K562 (cell line): ENCODE results near the gene MLANA. TPM values are rescaled to one million over a fixed set of nuclear protein-coding genes. Genes with fewer than 3 reads are reported as not detected.

ENCODE experiments used
- ATAC-seq: fragments of 200-7000 bp; cut with Tn5 transposase; 3 replicates; pipeline ENCODE4 v1.9.1; 2020; ENCODE audit warnings: moderate library complexity
- BruUV-seq: library from RNA; stranded (reverse); fragments of 400-500 nt; replicated peaks from 2 replicates; lab custom pipeline; 2021; lab: Mats Ljungman, UMichigan
- CTCF ChIA-PET: fragments of 300-600 bp; formaldehyde crosslinking; extraction: SDS; loops from one replicate; lab custom pipeline; 2021; ENCODE audit warnings: low intra/inter-chr PET ratio; lab: Yijun Ruan, JAX
- POLR2A ChIA-PET: fragments of 300-600, 350-650 bp; sonication (Branson Sonifier 250); formaldehyde crosslinking; extraction: SDS; loops from one replicate; lab custom pipeline; 2021; ENCODE audit warnings: antibody characterized with exemption, inconsistent platforms; lab: Yijun Ruan, JAX
- DNase-seq, 4 experiments: peaks; one replicate each; pipeline versions ENCODE4 v3.0.0 to v3.0.0-alpha.2; 2011 to 2018; ENCODE audit warnings: low spot score in 3 of 4, mixed read lengths in 3 of 4; ENCODE audit errors: extremely low read depth in 1 of 4
- FAIRE-seq: peaks from 2 replicates; lab custom pipeline; 2011; peaks lifted over from hg19 to GRCh38; lab: Jason Lieb, UNC
- H2AFZ ChIP-seq: 2 replicates; pipeline ENCODE4 v1.6.0; 2011; ENCODE audit warnings: low read depth, low read length, control low read depth, inconsistent platforms
- H3K27ac ChIP-seq: fragments of 200-600 bp; 3 replicates; pipeline ENCODE4 v1.8.0; 2011; ENCODE audit warnings: low read depth, mild to moderate bottlenecking, control low read depth, inconsistent platforms, low read length, moderate library complexity, mixed read lengths; ENCODE audit errors: extremely low read depth
- H3K27me3 ChIP-seq, 2 experiments: fragments of 300-600 bp in 1 of 2; 2 replicates in 1 of 2; 3 replicates in 1 of 2; pipeline versions ENCODE4 v1.6.0 to v1.8.0; 2011; ENCODE audit warnings: inconsistent platforms in 2 of 2, low read length in 2 of 2, mild to moderate bottlenecking in 1 of 2, mixed read lengths in 1 of 2, moderate library complexity in 1 of 2; ENCODE audit not compliant: control insufficient read depth in 2 of 2, insufficient read depth in 2 of 2
- H3K36me3 ChIP-seq: fragments of 300-600 bp; 3 replicates; pipeline ENCODE4 v1.8.0; 2011; ENCODE audit warnings: mild to moderate bottlenecking, low read length, inconsistent platforms; ENCODE audit not compliant: control insufficient read depth, insufficient read depth
- H3K4me1 ChIP-seq, 2 experiments: fragments of 200-600 bp in 1 of 2; replicated peaks in 1 of 2; 2 replicates in 1 of 2; 3 replicates in 1 of 2; pipeline versions ENCODE4 v1.5.1 to v1.8.0; 2011; ENCODE audit warnings: inconsistent platforms in 2 of 2, low read length in 2 of 2, mild to moderate bottlenecking in 1 of 2, mixed read lengths in 1 of 2, moderate library complexity in 1 of 2; ENCODE audit not compliant: control insufficient read depth in 2 of 2, insufficient read depth in 2 of 2
- H3K4me2 ChIP-seq: 2 replicates; pipeline ENCODE4 v1.6.1; 2011; ENCODE audit warnings: low read length, control low read depth, inconsistent platforms, mixed read lengths; ENCODE audit not compliant: insufficient read depth
- H3K4me3 ChIP-seq: fragments of 200-600 bp; sonication (generic), shearing (Covaris generic); 2 replicates; pipeline ENCODE4 v1.5.1; 2016; ENCODE audit warnings: control low read depth, inconsistent platforms
- H3K79me2 ChIP-seq: fragments of 200-600 bp; 3 replicates; pipeline ENCODE4 v1.8.0; 2011; ENCODE audit warnings: low read length, inconsistent platforms; ENCODE audit not compliant: control insufficient read depth, insufficient read depth
- H3K9ac ChIP-seq, 2 experiments: 2 replicates each; pipeline versions ENCODE4 v1.6.0 to v1.6.1; 2011; ENCODE audit warnings: low read depth in 2 of 2, low read length in 2 of 2, control low read depth in 1 of 2, inconsistent platforms in 1 of 2, mild to moderate bottlenecking in 1 of 2, mixed read lengths in 1 of 2; ENCODE audit not compliant: insufficient read depth in 1 of 2
- H3K9me1 ChIP-seq: one replicate; pipeline ENCODE4 v1.6.0; 2011; ENCODE audit warnings: inconsistent platforms, mild to moderate bottlenecking, low read length, moderate library complexity; ENCODE audit not compliant: control insufficient read depth, insufficient read depth
- H3K9me3 ChIP-seq: replicated peaks from 2 replicates; pipeline ENCODE4 v1.5.1; 2011; ENCODE audit warnings: low read depth, low read length, inconsistent platforms; ENCODE audit not compliant: control insufficient read depth, insufficient read depth
- H4K20me1 ChIP-seq: replicated peaks from 2 replicates; pipeline ENCODE4 v1.6.1; 2011; ENCODE audit warnings: low read length, inconsistent platforms, mixed read lengths; ENCODE audit not compliant: control insufficient read depth, insufficient read depth
- ATF1 ChIP-seq, 2 experiments: fragments of 450-650 bp in 1 of 2; IDR thresholded peaks; 2 replicates each; pipeline ENCODE4 v1.6.1; 2016; ENCODE audit warnings: missing compliant biosample characterization in 1 of 2, missing genetic modification characterization in 1 of 2
- DNMT1 ChIP-seq: fragments of 450-650 bp; IDR thresholded peaks from 2 replicates; pipeline ENCODE4 v1.6.1; 2016; ENCODE audit warnings: antibody characterized with exemption, mild to moderate bottlenecking
- HBP1 ChIP-seq: fragments of 450-650 bp; formaldehyde crosslinking; IDR thresholded peaks from 2 replicates; pipeline ENCODE4 v1.4.0; 2022; ENCODE audit warnings: missing genetic modification characterization
- HINFP ChIP-seq: fragments of 450-650 bp; conservative IDR thresholded peaks from 2 replicates; pipeline ENCODE4 v1.6.1; 2016; ENCODE audit warnings: missing genetic modification characterization, low read depth, mild to moderate bottlenecking, control low read depth, missing compliant biosample characterization
- HLTF ChIP-seq: fragments of 450-650 bp; IDR thresholded peaks from 2 replicates; pipeline ENCODE4 v1.6.1; 2016
- MEF2D ChIP-seq: conservative IDR thresholded peaks from 2 replicates; pipeline ENCODE4 v1.6.1; 2016; ENCODE audit warnings: low read depth, missing genetic modification characterization, missing compliant biosample characterization
- TEAD4 ChIP-seq, 2 experiments: sonication (generic) in 1 of 2; formaldehyde crosslinking in 1 of 2; IDR thresholded peaks; 2 replicates each; pipeline versions ENCODE4 v1.6.1 to v1.8.0; 2012 to 2022; ENCODE audit warnings: borderline replicate concordance in 1 of 2, inconsistent platforms in 1 of 2, low read length in 1 of 2, mild to moderate bottlenecking in 1 of 2, missing genetic modification reagents in 1 of 2
- ZNF561 ChIP-seq: fragments of 450-650 bp; formaldehyde crosslinking; conservative IDR thresholded peaks from 2 replicates; pipeline ENCODE4 v1.4.0; 2020; ENCODE audit warnings: mild to moderate bottlenecking, moderate library complexity
- ZNF639 ChIP-seq, 2 experiments: fragments of 200-800 bp in 1 of 2; sonication (Bioruptor generic) in 1 of 2; sonication (generic) in 1 of 2; formaldehyde crosslinking in 1 of 2; IDR thresholded peaks in 1 of 2; conservative IDR thresholded peaks in 1 of 2; 2 replicates each; pipeline versions ENCODE4 v1.5.0 to v1.6.1; 2016 to 2020; ENCODE audit warnings: missing compliant biosample characterization in 1 of 2, missing genetic modification characterization in 1 of 2, missing genetic modification reagents in 1 of 2
- WGBS: fragments of 100-300 bp; shearing (Covaris generic); methylation state at CpG from one replicate; pipeline ENCODE4 v1.1.6; 2016; ENCODE audit warnings: low coverage, mixed read lengths; ENCODE audit not compliant: insufficient coverage; ENCODE audit errors: missing lambda C conversion rate; 5-methylcytosine and 5-hydroxymethylcytosine counted together
- in situ Hi-C: fragments of 300-500 bp; cut with MboI; formaldehyde crosslinking; loops from 4 replicates; pipeline ENCODE4 v1.15.0; 2018; ENCODE audit warnings: inconsistent platforms, mixed read lengths
- intact Hi-C: fragments of 100-400 bp; cut with micrococcal nuclease; formaldehyde crosslinking; loops from 2 replicates; pipeline ENCODE4 v1.14.2; 2022
- polyA plus RNA-seq, 8 experiments: library from polyadenylated mRNA; depleted of rRNA in 4 of 8; stranded (reverse) in 5 of 8; unstranded in 3 of 8; fragments of >200 nt; fragmentation: Nextera tagmentation in 2 of 8; fragmentation: Illumina TruSeq in 1 of 8; extraction: Ambion mirVana in 2 of 8; extraction: Trizol in 1 of 8; gene quantifications; 2 replicates each; pipeline versions ENCODE4 v1.2.1 to v1.2.3, GENCODE V29; 2011 to 2014; ENCODE audit warnings: inconsistent platforms in 1 of 8, missing spikeins in 1 of 8
- total RNA-seq, 7 experiments: library from RNA; depleted of rRNA in 6 of 7; stranded (reverse); fragments of >200 nt in 6 of 7; fragmentation: Illumina TruSeq in 2 of 7; extraction: Trizol in 2 of 7; gene quantifications; 2 replicates each; pipeline versions ENCODE4 v1.2.1 to v1.2.3, GENCODE V29; 2011 to 2021; ENCODE audit warnings: low replicate concordance in 1 of 7
- TF ChIP-seq, protein P1 (sequence below): fragments of 250-450 bp; sonication (Bioruptor Pico); IDR thresholded peaks from 2 replicates; pipeline ENCODE4 v1.5.0; 2021
- TF ChIP-seq, protein P2 (sequence below): fragments of 450-650 bp; IDR thresholded peaks from one replicate; pipeline ENCODE4 v1.6.1; 2018; ENCODE audit warnings: mild to moderate bottlenecking, moderate library complexity; ENCODE audit not compliant: partially characterized antibody
- TF ChIP-seq, protein P3 (sequence below): fragments of 450-650 bp; formaldehyde crosslinking; IDR thresholded peaks from 2 replicates; pipeline ENCODE4 v1.4.0; 2020; ENCODE audit warnings: mild to moderate bottlenecking, moderate library complexity

Gene MLANA
- total and polyA plus RNA-seq, 9 of the 15 experiments (the other 6 are each of a cell fraction or from before 2014, with no cell fraction given): not detected

DNA sequence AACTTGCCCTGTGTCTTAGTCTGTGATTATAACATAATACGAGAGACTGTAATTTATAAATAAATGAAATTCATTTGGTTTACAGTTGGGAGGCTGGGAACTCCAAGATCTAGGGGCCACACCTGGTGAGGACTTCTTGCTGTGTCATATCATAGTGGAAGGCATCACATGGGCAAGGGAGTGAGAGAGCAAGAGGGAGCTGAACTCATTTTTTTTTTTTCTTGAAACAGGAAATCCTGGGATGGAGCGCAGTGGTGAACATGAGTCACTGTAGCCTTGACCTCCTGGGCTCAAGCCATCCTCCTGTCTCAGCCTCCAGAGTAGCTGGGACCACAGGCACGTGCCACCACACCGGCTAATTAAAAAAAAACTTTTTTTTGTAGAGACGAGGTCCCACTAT, 7.2 kb downstream of the MLANA start:
- Histone ChIP-seq H3K4me1 (peaks cover 0 to 7% of the 10 kb centered on the region in 2 experiments; a peak in 3 of 5 replicates), H3K79me2 (no peaks in the 10 kb centered on the region), H3K27ac (no peak overlapping the region), H4K20me1 (no peaks in the 10 kb centered on the region), H3K4me3 (no peak overlapping the region), H3K4me2 (no peak overlapping the region), H3K27me3 (no peaks in the 10 kb centered on the region), H3K36me3 (no peaks in the 10 kb centered on the region), H3K9ac (no peak overlapping the region), H2AFZ (no peak overlapping the region), H3K9me3 (no peaks in the 10 kb centered on the region), H3K9me1 (no peaks in the 10 kb centered on the region)
- ChIA-PET CTCF (no interaction called here), POLR2A (no interaction called here)
- BruUV-seq: no TSS peak
- no peak for FAIRE-seq
- no peak for TF ChIP-seq HBP1 (CRISPR knock-in tag)
- no peak for TF ChIP-seq ZNF639 (CRISPR knock-in tag; conservative IDR thresholded peaks at IDR 0.05 in 1 of 2, IDR thresholded peaks at IDR 0.05 in 1 of 2)
- TF ChIP-seq ATF1 (CRISPR knock-in tag; IDR thresholded peaks at IDR 0.05): no peak
- TF ChIP-seq ATF1 (tag; IDR thresholded peaks at IDR 0.05): no peak
- TF ChIP-seq HLTF: no peak
- TF ChIP-seq, protein P1, sequence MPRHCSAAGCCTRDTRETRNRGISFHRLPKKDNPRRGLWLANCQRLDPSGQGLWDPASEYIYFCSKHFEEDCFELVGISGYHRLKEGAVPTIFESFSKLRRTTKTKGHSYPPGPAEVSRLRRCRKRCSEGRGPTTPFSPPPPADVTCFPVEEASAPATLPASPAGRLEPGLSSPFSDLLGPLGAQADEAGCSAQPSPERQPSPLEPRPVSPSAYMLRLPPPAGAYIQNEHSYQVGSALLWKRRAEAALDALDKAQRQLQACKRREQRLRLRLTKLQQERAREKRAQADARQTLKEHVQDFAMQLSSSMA (CRISPR knock-in tag): no peak
- TF ChIP-seq HINFP: no peak
- no peak for TF ChIP-seq TEAD4 (IDR thresholded peaks at IDR 0.05; ENCODE audit: low read length)
- no peak for TF ChIP-seq TEAD4 (CRISPR knock-in tag; IDR thresholded peaks at IDR 0.05; ENCODE audit: borderline replicate concordance)
- no peak for TF ChIP-seq ZNF561 (CRISPR knock-in tag)
- TF ChIP-seq, protein P2, sequence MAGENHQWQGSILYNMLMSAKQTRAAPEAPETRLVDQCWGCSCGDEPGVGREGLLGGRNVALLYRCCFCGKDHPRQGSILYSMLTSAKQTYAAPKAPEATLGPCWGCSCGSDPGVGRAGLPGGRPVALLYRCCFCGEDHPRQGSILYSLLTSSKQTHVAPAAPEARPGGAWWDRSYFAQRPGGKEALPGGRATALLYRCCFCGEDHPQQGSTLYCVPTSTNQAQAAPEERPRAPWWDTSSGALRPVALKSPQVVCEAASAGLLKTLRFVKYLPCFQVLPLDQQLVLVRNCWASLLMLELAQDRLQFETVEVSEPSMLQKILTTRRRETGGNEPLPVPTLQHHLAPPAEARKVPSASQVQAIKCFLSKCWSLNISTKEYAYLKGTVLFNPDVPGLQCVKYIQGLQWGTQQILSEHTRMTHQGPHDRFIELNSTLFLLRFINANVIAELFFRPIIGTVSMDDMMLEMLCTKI: no peak
- no peak for TF ChIP-seq MEF2D (tag)
- TF ChIP-seq, protein P3, sequence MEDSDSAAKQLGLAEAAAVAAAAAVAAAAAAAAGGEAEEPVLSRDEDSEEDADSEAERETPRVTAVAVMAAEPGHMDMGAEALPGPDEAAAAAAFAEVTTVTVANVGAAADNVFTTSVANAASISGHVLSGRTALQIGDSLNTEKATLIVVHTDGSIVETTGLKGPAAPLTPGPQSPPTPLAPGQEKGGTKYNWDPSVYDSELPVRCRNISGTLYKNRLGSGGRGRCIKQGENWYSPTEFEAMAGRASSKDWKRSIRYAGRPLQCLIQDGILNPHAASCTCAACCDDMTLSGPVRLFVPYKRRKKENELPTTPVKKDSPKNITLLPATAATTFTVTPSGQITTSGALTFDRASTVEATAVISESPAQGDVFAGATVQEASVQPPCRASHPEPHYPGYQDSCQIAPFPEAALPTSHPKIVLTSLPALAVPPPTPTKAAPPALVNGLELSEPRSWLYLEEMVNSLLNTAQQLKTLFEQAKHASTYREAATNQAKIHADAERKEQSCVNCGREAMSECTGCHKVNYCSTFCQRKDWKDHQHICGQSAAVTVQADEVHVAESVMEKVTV (CRISPR knock-in tag): no peak
- TF ChIP-seq DNMT1: no peak
- DNase-seq: no peak
- intact Hi-C loops: no loop called here
- in situ Hi-C loops: loop anchor here (25.0 kb wide), 1 partner anchor 414 kb away; no protein-coding TSS in a partner anchor
- no peak for ATAC-seq
- 47% methylated on average over 5 of the region's 5 CpGs for WGBS
